ENCODE measurements around the gene TFR2.

TFR2 gene

DNA sequence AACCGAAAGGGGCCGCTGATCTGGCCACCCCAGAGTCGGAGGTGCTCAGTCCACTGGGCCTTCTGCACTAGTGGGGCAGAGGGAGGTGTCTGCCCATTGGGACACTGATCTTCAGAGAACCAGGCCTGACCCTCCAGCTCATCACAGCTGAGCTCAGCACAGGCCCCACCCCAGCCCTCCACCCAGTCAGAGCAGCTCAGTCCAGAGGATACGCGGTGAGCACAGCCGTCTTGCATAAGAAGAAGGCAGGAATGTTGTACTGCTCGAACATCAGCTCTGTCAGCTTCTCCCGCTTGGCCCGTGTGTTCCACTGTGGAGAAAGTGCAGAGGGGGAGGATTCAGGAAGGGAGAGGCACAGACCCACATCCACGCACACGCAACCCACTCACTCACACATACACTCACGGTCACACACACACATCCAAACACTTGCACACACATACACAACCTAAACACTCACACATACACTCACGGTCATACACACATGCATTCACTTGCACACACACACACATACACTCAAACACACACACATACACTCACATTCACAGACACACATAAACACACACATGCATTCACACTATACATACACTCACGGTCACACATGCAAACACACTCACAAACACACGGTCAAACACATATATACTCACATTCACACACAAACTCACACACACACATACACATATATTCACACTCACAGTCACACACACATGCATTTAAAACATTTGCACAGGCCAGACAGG, 8.6 kb upstream of the TFR2 start:
- no peak for DNase-seq

DNA sequence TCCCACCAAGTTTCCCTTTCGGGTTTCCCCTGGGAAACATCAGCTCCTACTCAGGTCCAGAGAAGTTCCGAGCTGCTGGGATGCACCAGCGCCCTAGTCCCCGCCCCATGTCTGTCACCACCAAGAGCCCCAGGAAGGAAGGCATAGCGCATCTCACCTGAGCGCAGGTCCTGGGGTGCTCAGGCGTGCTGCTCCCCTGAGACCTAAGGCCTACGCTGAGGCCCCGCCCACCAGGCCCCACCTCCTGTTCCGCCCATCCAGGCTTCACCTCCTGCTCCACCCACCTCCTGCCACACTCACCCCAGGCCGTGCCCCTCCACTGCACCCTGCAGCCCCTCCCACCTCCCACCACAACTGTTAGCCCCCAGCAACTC, 1.2 kb upstream of the TFR2 start:
- DNase-seq: no peak

DNA sequence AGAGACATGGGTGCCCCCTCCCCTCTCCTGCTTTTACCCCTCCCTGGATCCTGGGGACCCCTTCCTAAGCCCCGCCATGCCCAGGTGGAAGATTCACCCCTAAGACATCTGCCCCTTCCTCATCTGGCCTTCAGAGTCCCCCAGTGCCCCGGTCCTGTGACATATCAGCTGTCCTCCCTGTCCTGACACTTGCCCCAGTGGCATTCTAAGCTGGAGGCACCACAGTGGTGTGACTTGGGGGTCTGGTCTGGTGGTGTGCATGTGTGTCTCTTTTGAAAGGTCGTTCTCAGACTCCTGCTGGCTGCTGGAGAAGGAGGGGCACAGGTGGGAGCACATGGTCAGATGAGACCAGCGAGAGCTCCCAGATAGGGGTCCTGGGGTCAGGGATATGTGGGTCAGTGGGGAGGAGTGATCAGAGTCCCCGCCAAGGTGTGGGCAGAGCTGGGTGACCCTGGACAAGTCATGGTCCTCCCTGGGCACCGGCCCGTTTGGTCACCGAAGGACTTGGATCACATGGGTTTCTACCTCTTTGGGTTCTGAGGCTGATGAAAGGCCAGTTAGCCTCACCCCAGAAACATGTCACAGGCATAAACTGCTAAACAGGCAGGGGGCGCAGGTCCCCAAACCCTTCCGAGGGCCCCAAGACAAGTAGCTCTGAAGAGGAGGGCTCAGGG, 645 bp upstream of the TFR2 start:
- DNase-seq: no peak

DNA sequence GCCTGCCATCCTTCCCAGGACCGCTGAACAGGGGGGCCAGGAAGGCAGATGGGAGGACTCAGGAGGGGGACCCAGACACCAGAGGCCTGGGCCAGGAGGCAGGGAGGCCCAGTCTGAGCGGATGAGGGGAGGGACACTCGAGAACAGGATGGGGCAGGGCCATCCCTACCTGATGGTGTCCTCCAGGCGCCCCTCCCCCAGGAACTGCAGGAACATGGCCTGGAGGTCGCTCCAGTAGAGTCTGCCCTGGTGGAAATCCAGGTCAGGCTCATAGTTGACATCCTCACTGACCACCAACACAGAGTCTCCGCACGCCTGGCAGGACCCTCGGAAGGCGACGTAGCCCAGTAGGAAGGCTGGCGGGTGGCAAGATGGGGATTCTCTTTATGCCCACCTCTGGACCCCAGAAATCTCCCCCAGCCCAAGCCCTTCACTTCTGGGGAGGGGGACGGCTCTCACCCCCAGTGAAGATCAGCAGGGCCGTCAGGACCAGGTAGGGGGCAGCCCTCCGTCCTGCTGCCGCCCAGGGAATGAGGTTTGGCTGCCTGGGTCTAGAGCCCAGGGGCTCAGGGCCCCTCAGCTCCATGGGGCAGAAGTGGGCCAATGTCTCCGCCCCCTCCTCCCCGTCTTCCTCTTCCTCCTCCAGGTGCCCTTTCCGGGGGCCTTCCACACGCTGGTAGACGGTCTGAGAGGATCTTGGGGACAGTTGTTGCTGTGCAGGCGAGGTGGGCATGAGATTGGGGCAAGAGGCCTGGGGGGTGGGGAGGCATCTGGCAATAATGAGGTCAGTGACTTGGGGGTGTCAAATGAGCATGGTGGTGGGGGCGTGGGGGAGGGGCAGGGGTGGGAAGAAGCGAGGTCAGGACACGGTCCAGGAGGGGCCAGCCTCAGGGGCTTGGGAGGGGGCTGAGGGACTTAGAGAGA, 573 bp downstream of the TFR2 start:
- no peak for DNase-seq

DNA sequence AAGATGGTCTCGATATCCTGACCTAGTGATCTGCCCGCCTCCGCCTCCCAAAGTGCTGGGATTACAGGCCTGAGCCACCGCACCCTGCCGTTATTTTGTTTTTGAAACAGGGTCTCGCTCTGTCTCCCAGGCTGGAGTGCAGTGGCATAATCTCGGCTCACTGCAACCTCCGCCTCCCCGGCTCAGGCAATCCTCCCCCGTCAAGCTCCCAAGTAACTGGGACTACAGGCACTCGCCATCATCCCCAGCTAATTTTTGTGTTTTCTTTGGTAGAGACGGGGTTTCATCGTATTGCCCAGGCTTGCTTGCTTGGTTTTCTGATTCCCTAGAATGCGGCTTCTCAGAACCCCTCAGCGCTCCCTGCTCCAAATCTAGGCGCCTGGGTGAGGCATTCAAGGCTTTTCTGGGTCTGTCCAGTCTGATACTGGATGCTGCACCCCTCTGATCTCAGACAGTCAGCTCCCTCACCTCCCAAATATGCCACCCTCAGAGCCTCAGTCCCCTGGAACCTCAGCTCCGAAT, 1.3 kb downstream of the TFR2 start:
- no peak for DNase-seq

DNA sequence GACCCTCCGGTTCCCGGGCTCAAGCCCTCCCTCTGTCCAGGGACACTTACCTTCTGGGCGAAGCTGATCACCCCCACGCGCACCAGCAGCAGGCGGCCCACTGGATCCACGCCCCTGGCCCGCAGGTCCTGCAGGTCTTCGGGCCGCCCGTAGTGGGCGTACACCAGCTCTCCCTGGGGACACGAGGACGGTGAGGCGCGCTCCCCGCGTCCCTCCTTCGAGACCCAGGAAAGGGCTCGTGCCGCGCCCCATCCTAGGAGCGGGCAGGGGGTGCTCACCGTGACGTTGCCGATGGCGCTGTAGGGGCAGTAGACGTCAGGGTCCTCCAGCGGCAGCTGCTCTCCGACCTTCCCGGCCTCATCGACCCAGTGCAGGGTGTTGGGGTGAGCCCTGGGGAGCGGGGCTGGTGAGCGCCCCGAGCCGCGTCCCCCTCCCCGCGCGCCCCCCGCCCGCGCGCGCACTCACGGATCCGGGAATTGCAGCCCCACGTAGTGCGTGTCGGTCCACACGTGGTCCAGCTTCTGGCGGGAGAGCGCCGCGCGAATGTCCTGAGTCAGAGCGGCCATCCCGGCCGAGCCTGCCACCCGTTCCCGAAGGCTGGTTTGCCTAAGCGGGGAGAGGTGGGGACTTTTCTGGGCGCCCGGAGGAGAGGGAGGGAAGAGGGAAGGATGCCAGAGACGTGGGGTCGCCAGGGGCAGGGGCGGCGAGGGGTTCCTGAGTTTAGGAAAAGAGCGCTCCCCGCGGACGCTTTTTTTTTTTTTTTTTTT, 8.2 kb downstream of the TFR2 start:
- DNase-seq: no peak

DNA sequence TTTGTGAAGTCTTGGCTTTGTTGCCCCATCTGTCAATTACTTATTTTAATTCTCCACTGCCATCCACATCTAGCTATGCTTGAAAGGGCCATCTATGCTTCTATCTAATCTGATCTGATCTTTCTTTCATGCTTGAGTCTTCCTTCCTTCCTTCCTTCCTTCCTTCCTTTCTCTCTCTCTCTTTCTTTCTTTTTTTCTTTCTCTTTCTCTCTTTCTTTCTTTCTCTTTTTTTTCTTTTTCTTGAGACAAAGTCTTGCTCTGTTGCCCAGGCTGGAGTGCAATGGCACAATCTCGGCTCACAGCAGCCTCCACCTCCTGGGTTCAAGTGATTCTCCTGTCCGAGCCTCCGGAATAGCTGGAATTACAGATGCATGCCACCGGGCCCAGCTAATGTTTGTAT, 11.3 kb downstream of the TFR2 start:
- DNase-seq: no peak

DNA sequence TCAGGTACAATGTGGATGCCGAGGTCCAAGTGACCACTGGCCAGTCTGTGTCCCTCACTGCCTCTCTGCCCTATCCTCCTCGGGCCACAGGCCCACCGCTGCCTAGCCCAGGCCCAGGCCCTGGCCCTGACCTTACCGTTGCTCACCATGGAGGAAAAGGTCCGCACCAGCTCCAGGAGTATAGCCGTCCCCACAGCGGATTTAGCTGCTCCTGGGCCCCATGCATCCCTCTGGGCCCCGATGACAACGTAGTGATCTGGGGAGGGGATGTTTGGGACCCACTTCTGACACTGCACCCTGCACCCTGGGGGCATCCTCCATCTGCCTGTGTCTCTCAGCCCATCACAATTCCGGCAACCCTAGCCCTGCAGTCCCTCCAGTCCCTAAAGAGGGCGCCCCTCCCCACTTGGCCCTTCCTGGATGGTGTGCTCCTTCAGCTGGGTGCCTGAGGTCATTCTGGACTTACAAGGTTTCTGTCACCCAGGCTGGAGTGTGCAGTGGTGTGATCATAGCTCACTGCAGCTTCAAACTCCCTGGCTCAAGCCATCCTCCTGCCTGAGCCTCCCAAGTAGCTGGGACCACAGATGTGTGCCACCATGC, 12.1 kb downstream of the TFR2 start:
- no peak for DNase-seq

DNA sequence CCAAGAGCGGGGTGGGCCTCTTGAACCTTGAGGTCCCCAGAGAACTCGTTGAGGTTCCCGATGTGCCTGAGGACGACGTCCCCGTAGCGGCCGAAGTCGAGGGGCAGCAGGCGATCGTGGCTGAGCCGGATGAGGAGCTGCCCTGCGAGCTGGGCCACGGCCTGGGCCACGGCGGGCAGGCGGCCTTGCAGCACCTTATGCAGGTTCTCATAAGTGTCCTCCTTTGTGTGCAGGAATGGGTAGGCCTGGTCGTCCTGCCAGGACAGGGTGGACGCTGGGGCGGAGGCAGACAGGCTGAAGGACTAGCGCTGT, 14.2 kb downstream of the TFR2 start:
- no peak for DNase-seq

DNA sequence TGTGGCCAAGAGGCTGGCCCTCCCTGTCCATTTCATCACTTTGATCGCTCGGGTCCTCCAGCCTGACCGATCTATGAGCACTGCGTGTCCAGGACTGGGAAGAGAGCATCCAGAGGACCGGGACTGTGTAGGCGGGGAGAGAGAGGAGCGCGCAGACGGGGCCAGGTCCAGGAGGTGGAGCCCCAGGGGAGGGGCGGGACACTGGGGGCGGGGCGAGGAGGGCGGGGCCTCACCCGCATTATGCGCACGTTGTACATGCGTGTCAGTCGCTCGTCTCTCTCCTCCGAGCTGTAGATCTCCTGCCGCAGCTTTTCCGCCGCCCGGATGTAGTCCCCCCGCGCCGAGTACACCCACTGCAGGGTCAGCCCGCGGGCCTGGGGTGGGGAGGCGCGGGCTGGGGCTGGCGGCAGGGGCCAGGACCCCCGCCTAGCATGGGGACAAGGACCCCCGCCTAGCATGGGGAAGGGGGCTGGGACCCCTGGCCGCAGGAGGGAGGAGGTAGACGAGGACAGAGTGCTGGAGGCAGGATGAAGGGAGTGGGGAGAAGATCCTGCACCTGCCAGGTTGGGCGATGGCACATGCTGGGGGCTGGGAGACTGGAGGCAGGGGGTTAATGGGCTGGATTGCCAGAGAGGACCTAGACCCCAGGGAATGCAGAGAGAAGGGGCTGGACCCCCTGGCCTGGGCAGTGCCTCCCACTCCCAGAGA, 14.7 kb downstream of the TFR2 start:
- peak; percentile 29 for DNase-seq

DNA sequence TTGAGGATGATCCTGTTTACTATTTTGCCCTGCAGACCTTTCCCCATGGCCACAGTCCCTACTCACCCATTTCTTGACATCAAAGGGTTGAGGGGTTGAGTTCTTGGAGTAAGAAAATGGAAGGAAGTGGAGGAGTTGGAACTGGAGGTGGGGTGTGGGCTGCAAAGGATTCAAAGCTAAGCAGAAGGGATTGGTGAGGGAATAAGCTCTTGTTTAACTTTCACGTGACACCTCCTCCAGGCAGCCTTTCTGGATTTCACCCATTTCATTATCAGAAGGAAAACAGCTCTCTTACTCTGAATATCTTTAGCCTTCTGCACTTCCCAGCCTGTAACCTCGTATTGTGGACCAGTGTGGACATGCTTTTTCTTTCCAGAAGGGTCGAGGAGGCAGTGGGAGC, 15.3 kb downstream of the TFR2 start:
- no peak for DNase-seq

DNA sequence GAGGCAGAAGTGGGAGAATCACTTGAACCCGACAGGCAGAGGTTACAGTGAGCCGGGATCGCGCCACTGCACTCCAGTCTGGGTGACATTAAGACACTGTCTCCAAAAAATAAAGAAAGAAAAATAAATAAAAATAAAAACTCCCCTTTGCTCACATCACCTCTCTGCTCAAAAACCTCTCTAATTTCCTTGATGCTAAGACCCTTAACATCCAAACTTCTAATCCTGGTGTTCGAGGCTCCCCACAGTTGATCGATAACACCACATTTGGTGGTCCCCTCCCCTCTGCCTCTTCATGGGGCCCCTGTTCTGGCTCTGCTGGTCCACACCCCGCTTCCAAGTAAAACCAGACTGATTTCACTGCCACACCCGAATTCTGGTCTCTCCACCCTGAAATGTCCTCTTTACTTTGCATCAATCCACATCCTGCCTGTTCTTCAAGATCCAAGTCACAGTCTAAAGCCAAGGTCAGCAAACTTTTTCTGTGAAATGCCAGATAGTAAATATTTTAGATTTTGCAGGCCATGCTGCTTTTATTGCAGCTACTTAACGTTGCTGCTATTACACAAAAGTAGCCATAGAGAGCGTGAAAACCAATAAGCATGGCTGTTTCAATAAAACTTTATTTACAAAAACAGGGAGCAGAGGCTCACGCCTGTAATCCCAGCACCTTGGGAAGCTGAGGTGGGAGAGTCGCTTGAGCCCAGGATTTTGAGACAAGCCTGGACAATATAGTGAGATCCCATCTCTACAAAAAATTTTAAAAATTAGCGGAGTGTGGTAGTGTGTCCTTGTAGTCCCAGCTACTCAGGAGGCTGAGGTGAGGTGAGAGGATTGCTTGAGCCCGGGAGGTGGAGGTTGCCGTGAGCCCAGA, 17.2 kb downstream of the TFR2 start:
- no peak for DNase-seq

DNA sequence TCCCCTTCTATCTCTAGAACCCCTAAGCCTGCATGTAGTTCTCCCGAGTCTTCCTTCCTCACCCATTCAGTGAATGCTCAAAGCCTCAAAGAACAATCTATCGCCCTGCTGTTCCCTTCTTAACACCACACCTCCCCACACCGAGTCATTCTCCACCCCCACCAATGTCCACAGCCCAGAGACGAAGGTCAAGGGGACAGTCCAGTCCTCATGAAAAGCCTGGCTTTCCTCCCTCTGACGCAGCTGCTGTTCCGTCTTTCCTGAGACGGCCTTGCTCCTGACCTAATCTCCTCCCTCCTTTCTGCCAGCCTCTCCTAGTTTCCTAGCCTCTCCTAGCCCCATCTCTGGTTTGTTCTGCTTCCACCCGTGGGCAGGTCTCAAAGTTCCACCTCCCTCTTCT, 19.8 kb downstream of the TFR2 start:
- DNase-seq: no peak

DNA sequence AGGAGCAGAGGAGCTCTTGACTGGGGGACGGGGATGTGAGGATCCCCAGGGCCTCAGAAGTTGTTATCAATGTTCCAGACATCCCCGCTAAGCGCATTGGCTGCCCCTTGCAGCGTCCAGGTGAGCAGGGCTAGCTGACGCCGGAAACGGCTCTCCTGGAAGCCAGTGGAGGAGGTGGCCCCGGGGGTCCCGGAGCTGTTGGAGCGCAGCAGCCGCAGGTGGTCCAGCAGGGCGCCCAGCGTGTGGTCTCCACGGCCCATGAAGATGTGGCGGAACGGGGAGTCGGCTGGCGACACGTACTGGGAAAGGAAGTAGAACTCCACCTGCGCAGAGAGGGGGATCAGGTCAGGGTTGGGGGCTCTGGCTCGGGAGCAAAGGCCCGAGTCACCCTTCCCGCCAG, 20.5 kb downstream of the TFR2 start:
- no peak for DNase-seq

DNA sequence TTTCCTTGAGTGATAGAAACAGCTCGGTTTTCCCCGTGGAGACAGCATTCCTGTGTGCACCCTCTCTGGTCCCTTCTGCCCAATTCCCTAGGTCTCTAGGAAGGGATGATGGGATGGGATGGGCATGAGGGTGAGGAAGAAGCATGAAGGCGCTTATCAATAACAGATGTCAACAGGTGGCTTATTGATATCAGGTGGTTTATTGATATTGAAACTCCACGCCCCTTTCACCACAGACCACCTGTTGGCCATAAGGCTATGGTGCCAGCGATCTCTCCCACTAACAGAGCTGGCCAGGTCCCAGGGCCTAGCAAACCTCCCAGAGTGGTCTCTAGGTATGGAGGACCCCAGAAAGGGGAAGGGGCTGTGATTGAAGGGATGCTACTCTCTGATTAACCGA, 21.1 kb downstream of the TFR2 start:
- DNase-seq: no peak

DNA sequence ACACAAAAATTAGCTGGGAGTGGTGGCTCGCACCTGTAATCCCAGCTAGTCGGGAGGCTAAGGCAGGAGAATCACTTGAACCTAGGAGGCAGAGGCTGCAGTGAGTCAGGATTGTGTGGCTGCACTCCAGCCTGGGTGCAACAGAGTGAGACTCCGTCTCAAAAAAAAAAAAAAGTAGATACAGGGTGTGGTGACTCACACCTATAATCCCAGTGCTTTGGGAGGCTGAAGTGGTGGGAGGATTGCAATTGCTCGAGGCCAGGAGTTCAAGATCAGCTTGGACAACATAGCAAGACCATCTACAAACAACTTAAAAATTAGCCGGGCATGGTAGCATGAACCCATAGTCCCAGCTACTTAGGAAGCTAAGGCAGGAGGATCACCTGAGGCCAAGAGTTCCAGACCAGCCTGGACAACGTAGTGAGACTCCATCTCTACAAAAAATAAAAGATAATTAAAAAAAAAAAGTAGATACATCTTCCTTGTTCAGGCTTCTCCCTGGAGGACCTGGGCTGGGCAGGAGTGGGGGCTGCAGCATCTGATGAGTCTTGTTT, 27.0 kb downstream of the TFR2 start:
- no peak for DNase-seq

DNA sequence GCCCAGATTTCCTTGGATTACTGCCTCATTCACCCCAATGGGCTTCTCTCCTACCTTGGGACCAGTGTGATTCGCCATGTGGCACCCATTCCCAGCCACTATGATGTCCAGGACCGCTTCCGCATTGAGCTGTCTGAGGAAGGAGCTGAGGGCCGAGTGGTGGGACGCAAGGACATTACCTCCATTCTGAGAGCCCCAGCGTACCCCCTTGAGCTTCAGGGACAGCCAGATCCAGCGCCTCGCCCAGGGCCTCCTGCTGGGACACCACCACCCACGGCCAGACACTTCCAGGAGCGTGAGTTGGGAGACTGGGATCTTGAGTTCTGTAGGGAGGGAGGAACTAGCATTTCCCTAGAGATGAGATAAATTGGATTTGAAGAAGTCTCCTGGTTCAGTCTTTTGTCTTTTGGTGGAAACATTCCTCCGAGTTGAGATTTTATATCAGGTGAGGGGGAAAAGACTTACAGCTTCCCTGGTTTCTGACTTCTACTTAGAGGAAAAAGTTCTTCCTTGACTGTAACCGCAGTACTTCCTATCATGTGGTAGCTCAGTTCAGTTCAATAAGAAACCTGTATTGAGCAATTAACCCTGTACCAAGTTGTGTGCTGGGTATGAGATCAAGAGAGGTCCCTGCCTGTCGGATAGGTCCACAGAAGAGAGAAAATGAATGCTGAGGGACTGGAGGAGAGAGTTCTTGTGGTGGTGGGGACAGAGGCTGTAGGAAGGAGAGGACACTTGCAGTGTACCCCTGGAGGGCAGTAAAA, 27.8 kb downstream of the TFR2 start:
- DNase-seq: no peak

DNA sequence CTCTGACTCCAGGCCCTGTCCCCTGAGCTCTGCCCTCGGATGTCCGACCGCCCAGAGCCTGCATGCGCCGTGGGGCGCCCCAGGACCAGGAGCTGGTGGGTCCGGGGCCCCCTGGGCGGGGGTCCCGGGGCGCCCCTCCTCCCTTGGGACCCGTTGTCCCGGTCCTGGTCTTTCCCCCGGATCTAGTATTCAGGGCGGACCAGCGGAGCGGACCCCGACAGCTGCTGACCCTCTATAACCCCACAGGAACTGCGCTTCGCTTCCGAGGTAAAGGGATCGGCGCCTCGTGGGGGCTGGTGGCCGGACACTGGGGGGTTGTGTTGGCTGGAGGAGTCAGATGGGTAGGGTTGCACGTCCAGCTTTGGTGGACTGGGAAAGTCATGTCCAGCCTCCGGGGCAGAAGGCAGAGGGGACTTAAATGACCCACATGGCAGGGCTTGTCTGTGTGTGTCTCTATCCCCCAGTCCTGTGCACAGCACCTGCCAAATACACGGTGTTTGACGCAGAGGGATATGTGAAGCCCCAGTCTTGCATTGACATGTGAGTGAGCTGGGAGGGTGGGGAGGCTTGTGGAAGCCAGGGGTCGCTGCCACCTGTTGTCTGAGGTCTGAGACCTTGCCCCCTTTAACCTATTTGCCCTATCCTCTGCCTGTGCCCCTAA, 28.5 kb downstream of the TFR2 start:
- DNase-seq: no peak

All from midbrain (tissue), 1 donor.